Activated effector memory CD4-positive, alpha-beta T cell treated with Interleukin-2 at 50 U/mL for 16 hours (primary cell): ENCODE measurements around the gene LIME1.

Experiments
- DNase-seq: peaks from one replicate; pipeline ENCODE4 v3.0.0-alpha.2; 2020

Gene LIME1

DNA sequence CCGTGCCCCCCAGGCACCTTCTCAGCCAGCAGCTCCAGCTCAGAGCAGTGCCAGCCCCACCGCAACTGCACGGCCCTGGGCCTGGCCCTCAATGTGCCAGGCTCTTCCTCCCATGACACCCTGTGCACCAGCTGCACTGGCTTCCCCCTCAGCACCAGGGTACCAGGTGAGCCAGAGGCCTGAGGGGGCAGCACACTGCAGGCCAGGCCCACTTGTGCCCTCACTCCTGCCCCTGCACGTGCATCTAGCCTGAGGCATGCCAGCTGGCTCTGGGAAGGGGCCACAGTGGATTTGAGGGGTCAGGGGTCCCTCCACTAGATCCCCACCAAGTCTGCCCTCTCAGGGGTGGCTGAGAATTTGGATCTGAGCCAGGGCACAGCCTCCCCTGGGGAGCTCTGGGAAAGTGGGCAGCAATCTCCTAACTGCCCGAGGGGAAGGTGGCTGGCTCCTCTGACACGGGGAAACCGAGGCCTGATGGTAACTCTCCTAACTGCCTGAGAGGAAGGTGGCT, 39.1 kb upstream of the LIME1 start:
- DNase-seq = no peak

DNA sequence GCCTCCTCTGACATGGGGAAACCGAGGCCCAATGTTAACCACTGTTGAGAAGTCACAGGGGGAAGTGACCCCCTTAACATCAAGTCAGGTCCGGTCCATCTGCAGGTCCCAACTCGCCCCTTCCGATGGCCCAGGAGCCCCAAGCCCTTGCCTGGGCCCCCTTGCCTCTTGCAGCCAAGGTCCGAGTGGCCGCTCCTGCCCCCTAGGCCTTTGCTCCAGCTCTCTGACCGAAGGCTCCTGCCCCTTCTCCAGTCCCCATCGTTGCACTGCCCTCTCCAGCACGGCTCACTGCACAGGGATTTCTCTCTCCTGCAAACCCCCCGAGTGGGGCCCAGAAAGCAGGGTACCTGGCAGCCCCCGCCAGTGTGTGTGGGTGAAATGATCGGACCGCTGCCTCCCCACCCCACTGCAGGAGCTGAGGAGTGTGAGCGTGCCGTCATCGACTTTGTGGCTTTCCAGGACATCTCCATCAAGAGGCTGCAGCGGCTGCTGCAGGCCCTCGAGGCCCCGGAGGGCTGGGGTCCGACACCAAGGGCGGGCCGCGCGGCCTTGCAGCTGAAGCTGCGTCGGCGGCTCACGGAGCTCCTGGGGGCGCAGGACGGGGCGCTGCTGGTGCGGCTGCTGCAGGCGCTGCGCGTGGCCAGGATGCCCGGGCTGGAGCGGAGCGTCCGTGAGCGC, 38.5 kb upstream of the LIME1 start:
- no peak for DNase-seq

DNA sequence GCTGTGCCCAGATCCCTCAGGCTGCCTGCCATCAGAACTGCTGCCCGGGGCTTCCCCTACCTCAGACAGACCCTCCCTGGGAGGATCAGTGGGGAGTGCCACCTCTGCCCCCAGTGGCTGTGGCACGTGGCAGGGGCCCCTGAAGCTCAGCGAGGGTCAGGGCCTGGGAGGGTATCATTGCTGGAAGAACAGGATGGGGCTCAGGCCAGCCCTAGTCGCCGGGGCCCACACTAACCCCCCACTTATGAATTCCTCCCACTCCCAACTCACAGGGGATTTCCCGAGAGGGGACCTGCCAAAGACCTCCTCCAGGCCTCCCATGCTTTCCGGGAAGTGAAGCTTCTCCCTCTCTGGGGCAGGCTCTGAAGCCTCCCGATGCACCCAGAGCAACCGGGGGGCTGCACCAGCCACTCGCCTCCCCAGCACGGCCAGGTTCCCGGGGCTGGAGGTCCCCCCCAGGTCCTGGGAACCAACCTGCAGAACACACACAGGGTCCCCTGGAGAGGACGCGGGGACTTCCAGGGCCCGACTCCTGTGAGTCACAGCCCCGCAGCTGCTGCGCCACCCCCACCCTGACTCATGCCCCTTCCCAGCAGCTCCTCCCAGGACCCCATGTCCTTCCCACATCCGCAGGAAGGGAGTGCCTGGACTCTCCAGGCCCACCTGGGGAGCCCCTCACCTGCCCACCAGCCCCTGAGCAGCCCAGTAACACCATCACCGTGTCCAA, 37.6 kb upstream of the LIME1 start:
- DNase-seq = no peak

DNA sequence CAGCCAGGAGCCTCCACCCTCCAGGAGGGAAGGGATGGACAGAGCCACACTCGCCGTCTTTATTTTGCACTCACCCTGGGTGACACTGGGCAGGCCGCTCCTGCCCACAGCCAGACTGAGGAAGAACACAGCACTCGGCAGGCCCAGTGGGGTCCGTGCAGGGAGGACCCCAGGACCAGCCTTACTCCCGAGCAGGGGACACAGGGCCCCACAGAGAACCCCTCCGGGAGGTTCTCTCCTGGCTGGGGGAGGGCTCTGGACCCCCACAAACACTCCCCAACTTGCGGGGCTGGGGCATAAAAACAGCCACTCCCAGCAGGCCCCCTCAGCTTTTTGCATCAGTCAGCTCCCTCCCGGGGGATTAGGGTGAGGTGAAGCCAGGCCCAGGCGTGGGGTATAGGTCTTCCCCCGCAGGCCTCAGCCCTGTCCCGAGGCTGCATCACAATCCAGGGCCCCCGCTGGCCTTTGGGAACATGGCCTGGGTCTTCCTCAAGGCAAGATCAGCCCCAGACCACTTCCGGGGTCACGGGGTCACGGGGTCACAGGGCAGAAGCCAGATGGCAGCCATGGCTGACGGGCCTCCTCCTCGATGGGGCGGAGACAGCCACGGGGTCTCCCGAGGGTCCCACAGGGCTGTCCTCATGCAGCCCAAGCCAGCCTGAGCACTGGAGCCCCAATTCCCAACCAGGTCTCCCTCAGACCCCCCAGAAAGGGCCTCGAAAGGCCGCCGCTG, 36.8 kb upstream of the LIME1 start:
- DNase-seq = no peak

DNA sequence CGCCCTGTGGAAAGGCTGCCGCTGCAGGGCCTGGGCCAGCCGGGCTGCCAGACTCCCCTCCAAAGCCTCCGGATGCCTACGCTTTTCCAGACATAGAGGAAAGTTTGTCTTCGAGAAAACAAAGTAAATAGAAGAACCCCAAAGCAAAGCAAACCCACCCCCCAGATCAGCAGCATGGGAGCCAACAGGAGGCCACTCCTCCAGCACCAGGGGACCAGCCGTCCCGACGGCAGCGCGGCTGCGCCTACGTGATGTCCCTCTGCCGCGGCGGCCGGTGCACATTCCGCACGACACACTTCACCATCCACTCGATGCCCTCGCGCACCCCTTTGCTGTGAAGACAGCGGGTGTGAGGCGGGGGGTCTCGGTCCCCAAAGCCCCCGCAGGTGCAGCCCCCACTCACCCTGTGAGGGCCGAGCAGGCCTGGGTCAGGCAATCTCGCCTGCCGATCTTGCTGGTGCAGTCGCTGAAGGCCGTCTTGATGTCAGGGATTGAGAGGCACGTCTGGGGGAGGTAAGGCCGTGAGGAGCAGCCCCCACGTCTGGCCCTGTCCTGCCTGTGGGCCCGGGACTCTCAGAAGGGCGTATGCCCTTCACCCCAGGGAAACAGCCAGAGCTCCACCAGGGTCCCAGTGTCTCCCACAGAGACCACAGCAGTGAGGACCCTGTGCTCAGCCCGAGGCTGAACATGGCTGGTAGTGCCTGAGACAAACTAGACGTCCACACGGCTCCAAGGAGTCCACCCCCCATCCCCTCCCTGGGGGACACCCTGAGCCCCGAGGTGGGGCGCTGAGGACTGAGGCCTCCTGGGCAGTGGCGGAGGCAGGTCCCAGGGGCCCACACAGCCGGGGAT, 36.0 kb upstream of the LIME1 start:
- no peak for DNase-seq

DNA sequence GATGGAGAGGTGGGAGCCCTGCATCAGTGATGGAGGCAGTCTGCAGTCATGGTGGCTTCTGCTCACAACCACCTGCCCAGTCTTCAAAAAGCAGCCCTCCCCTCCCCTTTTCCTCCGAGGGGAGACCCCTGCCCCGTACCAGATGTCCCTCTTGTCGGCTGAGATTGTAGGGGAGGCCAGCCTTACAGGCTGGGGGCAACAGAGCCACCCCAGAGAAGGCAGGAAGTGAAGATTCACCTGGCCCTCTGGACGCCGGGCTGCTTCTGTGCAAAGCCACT, 35.5 kb upstream of the LIME1 start:
- DNase-seq = no peak

DNA sequence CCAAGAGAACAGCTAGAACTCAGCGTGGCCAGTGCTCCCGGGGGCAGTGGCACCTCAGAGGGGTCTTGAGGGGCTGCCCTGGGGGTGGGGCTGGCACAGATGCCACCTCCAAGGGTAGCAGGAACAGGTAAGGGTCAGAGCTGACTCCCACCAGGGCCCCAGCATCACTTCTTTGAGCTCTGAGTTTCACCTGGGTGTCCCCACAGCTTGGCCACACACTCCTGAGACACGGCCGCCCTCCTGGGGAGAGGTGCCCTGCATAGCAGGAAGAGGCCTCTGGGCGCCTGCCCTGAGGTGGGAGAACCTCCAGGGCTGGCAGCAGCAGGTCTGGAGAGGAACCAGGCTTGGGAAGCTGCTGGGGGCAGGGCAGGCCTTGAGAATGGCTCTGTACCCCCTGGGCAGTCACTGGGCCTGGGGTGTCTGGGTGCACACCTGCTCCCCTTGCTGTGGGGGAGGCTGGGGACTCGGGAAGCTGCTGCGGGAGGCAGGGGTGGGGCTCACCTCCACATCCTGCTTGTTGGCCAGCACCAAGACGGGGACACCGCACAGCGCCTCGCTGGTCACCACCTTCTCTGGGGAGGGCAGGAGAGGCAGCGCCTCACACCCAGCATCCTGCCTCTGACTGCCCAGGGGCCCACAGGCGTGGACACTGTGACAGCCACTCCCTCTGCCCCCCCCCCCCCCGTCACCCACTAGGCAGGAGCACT, 35.0 kb upstream of the LIME1 start:
- DNase-seq = no peak

DNA sequence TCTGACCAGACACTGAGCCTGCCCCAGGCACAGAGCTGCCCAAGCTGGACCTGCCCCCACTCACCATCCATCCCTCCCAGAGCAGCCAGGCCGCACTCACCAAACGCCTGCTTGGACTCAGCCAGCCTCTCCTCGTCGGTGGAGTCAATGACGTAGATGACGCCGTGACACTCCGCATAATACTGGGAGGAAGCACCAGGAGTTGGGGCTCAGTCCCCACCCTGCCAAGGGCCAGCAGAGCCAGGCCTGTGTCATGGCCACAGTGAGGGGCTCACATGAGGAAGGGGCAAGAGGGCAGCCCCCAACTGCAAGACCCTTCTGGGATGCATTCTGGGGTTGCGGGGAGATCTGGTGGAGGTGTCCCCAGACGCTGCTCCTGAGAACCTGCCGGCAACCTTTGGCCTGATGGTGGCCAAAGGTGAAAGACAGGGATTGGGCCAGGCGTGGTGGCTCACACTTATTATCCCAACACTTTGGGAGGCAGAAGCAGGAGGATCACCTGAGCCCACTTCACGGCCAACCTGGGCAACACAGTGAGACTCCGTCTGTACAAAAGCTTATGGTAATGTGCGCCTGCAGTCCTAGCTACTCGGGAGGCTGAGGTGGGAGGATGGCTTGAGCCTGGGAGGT, 34.3 kb upstream of the LIME1 start:
- DNase-seq = no peak

DNA sequence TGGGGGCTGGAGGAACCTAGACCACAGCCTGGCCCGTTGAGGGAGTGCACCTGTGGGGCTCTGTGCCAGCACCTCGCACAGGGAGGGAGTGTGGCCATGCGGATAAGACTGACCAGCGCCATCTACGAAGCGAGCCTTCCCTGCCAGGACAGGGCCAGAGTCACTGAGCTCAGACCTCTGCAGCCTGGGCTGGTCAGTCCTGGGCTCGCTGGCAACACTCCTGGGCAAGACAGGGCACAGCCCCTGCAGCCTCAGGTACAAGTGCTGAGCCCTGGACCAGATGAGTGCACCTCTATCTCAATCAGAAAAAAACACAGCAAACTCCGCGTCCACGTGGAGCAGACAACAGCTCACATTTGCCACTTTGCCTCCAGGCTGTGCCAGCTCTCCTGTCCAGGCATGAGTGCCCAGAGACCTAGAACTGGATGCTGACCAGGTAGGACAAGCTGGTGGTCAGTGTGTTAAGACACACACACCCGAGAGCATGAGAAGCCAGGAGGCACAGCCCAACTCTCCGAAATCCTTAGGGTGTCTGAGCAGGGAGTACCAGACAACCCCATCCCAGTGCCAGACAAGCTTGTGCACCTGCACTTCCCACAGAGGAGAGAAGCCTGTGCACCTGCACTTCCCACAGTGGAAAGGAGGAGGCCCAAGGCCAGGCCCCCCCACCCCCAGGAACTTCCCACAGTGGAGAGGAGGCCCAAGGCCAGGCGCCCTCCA, 33.6 kb upstream of the LIME1 start:
- DNase-seq = no peak

DNA sequence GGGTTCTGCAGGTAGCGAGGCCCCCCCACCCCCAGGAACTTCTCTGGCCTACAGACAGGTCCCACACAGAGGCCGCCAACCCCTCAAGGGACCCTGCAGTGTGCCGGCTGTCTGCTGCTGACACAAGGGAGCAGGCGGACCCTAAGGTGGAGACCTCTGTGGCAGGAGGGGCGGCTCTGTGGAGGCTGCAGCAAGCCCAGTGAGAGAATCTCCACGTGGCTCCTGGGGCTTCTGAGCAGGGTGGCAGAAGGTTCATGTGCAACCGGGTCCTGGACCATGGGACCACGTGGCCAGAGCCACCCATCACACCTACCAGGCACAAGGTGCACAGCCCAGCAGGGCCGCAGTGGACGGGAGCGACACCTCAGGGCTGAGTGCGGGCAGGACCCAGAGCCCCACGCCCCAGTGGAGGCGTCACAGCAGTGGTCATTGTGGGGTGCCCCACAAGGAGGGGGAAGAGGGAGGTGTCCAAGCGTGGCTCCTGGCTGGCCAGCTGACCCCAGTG, 32.9 kb upstream of the LIME1 start:
- DNase-seq = no peak

DNA sequence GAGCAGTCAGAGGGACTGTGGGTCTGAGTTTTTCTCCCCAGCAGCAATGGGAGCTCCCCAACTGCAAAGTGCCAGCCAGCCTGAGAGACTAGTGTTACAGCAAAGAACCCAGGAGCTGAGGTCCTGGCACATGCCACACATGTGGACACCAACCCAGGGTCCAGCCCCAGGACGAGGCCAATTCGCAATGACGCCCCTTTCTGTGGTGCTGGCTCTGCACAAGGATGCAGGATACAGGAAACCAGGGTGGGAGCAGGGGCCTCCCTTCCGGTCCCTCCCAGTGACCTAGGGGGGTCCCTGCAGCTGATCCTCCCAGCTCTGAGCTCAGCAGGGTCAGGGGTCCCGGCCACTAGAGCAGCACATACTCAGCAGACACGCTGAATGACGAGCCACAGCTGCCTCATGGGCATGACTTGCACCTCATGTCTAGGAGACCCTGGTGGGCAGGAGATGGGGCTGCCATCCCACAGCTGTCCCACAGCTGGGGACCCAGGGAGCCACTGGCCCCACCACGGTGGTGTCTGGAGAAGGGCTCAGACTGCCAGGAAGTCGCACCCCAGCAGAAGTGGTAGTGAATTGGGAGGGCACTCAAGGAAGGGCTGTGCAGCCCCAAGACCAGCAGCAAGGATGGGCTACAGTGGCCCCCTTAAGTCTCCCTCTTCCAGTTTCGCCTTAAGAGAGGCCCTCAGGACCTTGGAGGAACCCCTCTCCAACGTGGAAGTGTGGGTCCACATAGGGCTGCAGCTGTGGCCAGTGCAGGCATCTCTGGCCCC, 32.3 kb upstream of the LIME1 start:
- DNase-seq = no peak

DNA sequence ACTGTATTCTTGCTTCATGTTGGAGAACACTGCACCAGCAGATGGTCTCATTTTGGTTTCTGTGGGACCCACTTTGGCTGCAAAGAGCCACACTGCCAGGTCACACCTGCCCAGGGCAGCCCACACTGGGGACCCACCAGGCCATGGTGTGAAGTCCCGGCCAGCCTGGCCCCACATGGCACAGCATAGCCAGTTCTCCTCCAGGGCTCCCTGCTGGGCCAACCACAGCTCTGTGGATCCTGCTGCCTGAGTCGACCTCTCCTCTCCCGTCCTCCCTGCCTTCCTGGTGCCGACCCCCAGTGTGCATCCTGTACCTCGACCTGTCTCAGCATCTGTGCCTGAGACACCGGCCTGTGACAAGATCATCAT, 31.7 kb upstream of the LIME1 start:
- no peak for DNase-seq

DNA sequence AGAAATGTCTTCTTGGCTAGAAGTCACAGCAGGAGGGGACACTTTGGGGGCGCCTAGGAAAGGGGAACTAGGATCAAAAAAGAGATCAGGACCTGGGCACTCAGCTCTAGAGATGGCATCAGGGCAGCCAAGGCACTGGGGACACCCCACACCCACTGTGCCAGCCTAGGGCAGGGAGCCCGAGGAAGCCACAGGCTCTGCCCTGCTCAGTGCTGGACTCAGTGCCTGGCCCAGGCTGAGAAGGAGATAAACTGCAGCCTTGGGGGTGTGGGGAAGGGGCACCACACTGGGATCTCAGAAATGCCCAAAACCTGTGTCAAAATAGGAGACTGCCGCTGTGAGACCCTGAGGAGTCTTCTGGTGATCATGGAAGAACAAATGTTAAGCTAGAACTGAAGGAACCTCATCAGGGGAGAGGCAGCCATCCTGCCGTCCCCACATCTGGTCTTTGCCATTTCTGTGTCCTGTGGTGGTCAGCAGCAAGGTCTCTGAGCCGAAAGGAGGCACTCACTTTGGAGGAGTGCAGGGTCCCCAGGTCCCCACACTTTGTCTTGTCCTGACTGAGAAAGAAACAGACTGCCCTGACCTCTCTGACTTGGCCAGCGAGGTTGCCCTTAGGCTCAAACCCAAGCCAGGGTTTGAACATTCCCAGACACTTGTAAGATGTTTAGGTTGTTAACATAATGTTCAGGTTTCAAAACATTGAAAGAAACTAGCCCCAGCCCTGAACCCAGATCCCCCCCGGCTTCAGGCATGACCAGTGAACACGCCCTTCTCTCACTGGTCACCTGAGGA, 31.0 kb upstream of the LIME1 start:
- no peak for DNase-seq

DNA sequence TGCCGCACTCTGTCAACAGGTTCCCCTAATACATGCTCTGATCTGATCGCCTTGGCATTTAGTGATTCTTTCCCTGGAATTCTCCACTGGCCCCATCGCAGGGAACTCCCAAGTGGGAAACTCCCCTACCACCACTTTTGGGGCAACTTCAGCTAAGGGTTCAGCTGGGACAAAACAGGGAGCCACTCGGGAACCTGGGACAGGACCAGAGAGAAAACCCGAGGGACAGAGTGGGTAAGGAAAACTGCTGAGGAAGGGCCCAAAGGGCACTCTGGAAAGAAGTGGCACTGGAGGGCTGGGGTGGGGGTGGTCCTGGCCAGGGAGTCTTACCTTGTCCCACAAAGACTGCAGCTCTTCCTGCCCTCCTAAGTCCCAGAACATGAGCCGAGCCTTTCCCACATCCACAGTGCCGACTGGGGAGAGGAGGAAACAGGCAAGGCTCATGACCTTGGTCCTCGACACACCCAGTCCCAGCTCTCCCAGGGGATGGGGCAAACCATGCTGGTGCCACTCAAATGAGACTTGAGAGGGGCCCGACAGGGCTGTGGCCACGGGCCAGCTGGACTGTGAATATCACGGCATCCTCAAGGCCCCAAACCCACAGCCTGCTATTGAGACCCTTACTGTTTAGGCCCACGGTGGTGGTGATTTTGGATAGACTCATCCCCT, 30.3 kb upstream of the LIME1 start:
- DNase-seq = no peak

DNA sequence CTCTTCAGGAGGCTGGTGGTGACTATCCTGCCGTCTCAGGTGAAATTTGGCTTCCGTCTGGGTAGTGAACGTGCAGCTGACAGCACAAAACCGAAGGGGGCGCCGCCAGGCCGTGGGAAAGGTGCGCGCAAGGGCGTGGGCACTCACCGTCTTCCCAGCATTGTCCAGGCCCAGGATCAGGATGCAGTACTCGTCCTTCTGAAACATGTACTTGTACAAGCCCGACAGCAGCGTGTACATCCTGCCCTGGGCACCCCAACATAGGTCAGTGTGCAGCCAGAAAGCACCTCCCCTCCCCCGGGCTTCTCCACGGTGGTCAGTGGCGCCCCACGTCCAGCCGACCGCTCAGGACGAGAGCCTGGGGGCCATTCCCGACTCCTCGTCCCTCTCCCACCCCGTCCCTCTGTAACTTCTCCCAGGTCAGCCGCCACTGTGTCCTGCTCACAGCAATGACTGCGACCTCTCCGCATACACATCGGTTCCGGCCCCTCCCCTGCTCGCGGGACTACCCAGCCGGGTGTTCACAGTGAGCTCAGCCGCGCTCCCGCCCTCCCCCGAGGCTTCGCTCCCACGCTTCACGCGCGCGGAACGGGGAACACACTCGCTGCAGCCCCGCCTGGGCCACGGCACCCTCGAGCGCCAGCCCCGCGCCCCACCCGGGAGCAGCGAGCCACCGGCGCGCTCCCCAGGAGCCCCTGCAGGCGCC, 29.5 kb upstream of the LIME1 start:
- DNase-seq = peak; percentile 39

DNA sequence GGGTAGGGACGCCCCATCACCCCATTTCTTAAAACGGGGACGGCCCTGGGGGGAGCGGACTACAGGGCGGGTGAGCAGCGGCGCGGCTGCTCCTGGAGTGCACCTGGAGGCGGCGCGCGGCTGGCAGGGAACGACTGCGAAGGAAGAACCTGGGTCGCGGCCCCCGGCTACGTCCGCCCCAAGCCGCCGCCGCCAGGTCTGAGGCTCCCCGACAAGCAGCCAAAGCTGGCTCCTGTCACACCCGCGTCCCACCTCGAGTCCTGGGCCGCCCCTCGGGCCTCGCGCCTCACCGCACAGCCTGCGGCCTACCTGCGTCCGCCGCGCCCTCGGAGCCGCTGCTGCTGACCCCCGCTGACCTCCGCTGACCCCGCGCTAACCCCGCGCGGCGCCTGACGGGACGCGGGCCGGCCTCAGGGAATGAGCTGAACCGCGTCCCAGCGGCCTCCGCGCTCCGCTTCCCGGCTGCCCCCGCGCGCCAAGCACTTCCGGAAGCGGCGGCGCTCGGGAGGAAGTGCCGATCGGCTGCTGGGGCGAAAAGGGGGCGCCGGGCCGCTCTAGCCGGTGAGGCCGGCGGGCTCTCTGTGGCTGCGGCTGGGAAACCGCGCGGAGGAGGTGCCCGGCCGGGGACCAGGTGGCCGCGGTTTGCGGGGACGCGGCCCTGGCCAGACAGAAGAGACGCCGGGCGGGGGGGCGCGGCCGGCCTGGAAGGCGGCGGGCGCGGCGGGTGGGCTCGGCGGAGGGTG, 28.7 kb upstream of the LIME1 start, which contains the start of the genes ARFRP1 and ZGPAT:
Gene ARFRP1, minus strand, starts transcription at position 419 of the 743 bp plus-strand sequence. CDS start 885 bp downstream, outside the sequence.
Gene ZGPAT, plus strand, starts transcription at position 482 of the 743 bp plus-strand sequence. CDS start 542 bp downstream, outside the sequence.
- peak; percentile 85 for DNase-seq
